ENCODE data around the gene PEAK1. TPM values are rescaled to one million over a fixed set of nuclear protein-coding genes. Genes with fewer than 3 reads are reported as not detected.

The PEAK1 gene
- total RNA-seq, 1 donor from 2014 or later, result 75.2 TPM

- intact Hi-C loops (cut with micrococcal nuclease), result no loop called here
- Histone ChIP-seq H3K4me3 (no peak overlapping the region), H3K4me1 (peaks cover 17% of the 10 kb centered on the region), H3K9me3 (replicated peaks) (no peaks in the 10 kb centered on the region), H3K27ac (replicated peaks) (no peak overlapping the region), H3K27me3 (ENCODE audit: low read depth) (no peaks in the 10 kb centered on the region), H3K36me3 (peaks cover 4% of the 10 kb centered on the region)
- no peak for TF ChIP-seq CTCF (IDR thresholded peaks at IDR 0.05; ENCODE audit: borderline replicate concordance)
- DNase-seq, result no peak
Measured at GRCh38 chr15:77173487-77173886, 246.4 kb downstream of the PEAK1 start.

GRCh38 chr15:77171221-77171967 lies 248.5 kb downstream of the PEAK1 start:
- no peak for TF ChIP-seq CTCF (IDR thresholded peaks at IDR 0.05; ENCODE audit: borderline replicate concordance)
- Histone ChIP-seq H3K27ac (replicated peaks) (no peak overlapping the region), H3K27me3 (ENCODE audit: low read depth) (no peaks in the 10 kb centered on the region), H3K36me3 (no peaks in the 10 kb centered on the region), H3K9me3 (replicated peaks) (no peaks in the 10 kb centered on the region), H3K4me3 (no peak overlapping the region), H3K4me1 (peaks cover 30% of the 10 kb centered on the region)
- DNase-seq, result no peak
- intact Hi-C loops (cut with micrococcal nuclease), result no loop called here

- H3K27ac ChIP-seq (replicated peaks), result no peak overlapping the region
- no peaks in the 10 kb centered on the region for H3K9me3 ChIP-seq (replicated peaks)
- peaks cover 42% of the 10 kb centered on the region for H3K4me1 ChIP-seq
- no peaks in the 10 kb centered on the region for H3K36me3 ChIP-seq
- no peak overlapping the region for H3K4me3 ChIP-seq
- intact Hi-C loops (cut with micrococcal nuclease), result no loop called here
- no peaks in the 10 kb centered on the region for H3K27me3 ChIP-seq (ENCODE audit: low read depth)
- DNase-seq, result no peak
- no peak for TF ChIP-seq CTCF (IDR thresholded peaks at IDR 0.05; ENCODE audit: borderline replicate concordance)
Measured at GRCh38 chr15:77168616-77169015, 251.3 kb downstream of the PEAK1 start.

GRCh38 chr15:77168141-77168540 lies 251.8 kb downstream of the PEAK1 start:
- no peaks in the 10 kb centered on the region for H3K9me3 ChIP-seq (replicated peaks)
- no peak overlapping the region for H3K4me3 ChIP-seq
- TF ChIP-seq CTCF (IDR thresholded peaks at IDR 0.05; ENCODE audit: borderline replicate concordance), result no peak
- H3K4me1 ChIP-seq, result peaks cover 42% of the 10 kb centered on the region
- intact Hi-C loops (cut with micrococcal nuclease), result no loop called here
- no peak overlapping the region for H3K27ac ChIP-seq (replicated peaks)
- no peak for DNase-seq
- no peaks in the 10 kb centered on the region for H3K36me3 ChIP-seq
- no peaks in the 10 kb centered on the region for H3K27me3 ChIP-seq (ENCODE audit: low read depth)

GRCh38 chr15:77167406-77167805 lies 252.5 kb downstream of the PEAK1 start:
- no peak for TF ChIP-seq CTCF (IDR thresholded peaks at IDR 0.05; ENCODE audit: borderline replicate concordance)
- H3K27me3 ChIP-seq (ENCODE audit: low read depth), result no peaks in the 10 kb centered on the region
- peaks cover 45% of the 10 kb centered on the region for H3K4me1 ChIP-seq
- H3K36me3 ChIP-seq, result no peaks in the 10 kb centered on the region
- no peak overlapping the region for H3K27ac ChIP-seq (replicated peaks)
- DNase-seq, result no peak
- intact Hi-C loops (cut with micrococcal nuclease), result no loop called here
- H3K4me3 ChIP-seq, result no peak overlapping the region
- H3K9me3 ChIP-seq (replicated peaks), result no peaks in the 10 kb centered on the region

Data from left ventricle myocardium inferior (tissue), 1 donor.